Measurements from ENCODE around the gene THSD7B. TPM values are rescaled to one million over a fixed set of nuclear protein-coding genes. Genes with fewer than 3 reads are reported as not detected.

THSD7B gene
- total and polyA plus RNA-seq, 2 experiments from 2014 or later, result 0.86 to 3.8 TPM

GRCh38 chr2:137444970-137445369 is 679.6 kb downstream of the THSD7B start:
- peaks cover 2% of the 10 kb centered on the region for H3K27me3 Mint-ChIP-seq (ENCODE audit: insufficient read depth, low read depth, poor library complexity)
- H3K79me2 ChIP-seq (replicated peaks; ENCODE audit: insufficient read depth), result no peaks in the 10 kb centered on the region
- H3K27ac ChIP-seq (ENCODE audit: low read depth), result no peak overlapping the region
- no peaks in the 10 kb centered on the region for H4K20me1 ChIP-seq (replicated peaks; ENCODE audit: insufficient read depth)
- H3K4me1 Mint-ChIP-seq, result peaks cover 14% of the 10 kb centered on the region; the same call in 2 of the 3 replicates
- no peak overlapping the region for H3K4me2 ChIP-seq
- H3K4me3 ChIP-seq, result no peak overlapping the region
- H3K27ac Mint-ChIP-seq, result peak overlapping the region; percentile 38
- H3K9me2 ChIP-seq (ENCODE audit: insufficient read depth), result no peaks in the 10 kb centered on the region
- H3K27me3 ChIP-seq (ENCODE audit: insufficient read depth), result no peaks in the 10 kb centered on the region
- H3K4me1 ChIP-seq (ENCODE audit: insufficient read depth), result peaks cover 11% of the 10 kb centered on the region; the same call in 1 of the 2 replicates
- DNase-seq (ENCODE audit: low spot score), result no peak
- peaks cover 3% of the 10 kb centered on the region; the same call in 1 of the 3 replicates for H3K9me3 Mint-ChIP-seq
- H3K4me3 Mint-ChIP-seq, result no peak overlapping the region
- TF ChIP-seq POLR2AphosphoS5 (IDR thresholded peaks at IDR 0.05; ENCODE audit: low read depth), result no peak
- TF ChIP-seq ZNF331 (CRISPR knock-in tag; IDR thresholded peaks at IDR 0.05; ENCODE audit: low read depth), result no peak
- TF ChIP-seq, protein P1, sequence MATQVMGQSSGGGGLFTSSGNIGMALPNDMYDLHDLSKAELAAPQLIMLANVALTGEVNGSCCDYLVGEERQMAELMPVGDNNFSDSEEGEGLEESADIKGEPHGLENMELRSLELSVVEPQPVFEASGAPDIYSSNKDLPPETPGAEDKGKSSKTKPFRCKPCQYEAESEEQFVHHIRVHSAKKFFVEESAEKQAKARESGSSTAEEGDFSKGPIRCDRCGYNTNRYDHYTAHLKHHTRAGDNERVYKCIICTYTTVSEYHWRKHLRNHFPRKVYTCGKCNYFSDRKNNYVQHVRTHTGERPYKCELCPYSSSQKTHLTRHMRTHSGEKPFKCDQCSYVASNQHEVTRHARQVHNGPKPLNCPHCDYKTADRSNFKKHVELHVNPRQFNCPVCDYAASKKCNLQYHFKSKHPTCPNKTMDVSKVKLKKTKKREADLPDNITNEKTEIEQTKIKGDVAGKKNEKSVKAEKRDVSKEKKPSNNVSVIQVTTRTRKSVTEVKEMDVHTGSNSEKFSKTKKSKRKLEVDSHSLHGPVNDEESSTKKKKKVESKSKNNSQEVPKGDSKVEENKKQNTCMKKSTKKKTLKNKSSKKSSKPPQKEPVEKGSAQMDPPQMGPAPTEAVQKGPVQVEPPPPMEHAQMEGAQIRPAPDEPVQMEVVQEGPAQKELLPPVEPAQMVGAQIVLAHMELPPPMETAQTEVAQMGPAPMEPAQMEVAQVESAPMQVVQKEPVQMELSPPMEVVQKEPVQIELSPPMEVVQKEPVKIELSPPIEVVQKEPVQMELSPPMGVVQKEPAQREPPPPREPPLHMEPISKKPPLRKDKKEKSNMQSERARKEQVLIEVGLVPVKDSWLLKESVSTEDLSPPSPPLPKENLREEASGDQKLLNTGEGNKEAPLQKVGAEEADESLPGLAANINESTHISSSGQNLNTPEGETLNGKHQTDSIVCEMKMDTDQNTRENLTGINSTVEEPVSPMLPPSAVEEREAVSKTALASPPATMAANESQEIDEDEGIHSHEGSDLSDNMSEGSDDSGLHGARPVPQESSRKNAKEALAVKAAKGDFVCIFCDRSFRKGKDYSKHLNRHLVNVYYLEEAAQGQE (IDR thresholded peaks at IDR 0.05; ENCODE audit: unreplicated experiment), result no peak
- TF ChIP-seq CTCF (conservative IDR thresholded peaks at IDR 0.05; ENCODE audit: low read depth in 2 of 2), result no peak
- TF ChIP-seq ZNF114 (CRISPR knock-in tag; IDR thresholded peaks at IDR 0.05), result no peak
- TF ChIP-seq STAT1 (IDR thresholded peaks at IDR 0.05; ENCODE audit: unreplicated experiment), result no peak
- no peak for TF ChIP-seq NANOG (IDR thresholded peaks at IDR 0.05; ENCODE audit: borderline replicate concordance)
- TF ChIP-seq, protein P2, sequence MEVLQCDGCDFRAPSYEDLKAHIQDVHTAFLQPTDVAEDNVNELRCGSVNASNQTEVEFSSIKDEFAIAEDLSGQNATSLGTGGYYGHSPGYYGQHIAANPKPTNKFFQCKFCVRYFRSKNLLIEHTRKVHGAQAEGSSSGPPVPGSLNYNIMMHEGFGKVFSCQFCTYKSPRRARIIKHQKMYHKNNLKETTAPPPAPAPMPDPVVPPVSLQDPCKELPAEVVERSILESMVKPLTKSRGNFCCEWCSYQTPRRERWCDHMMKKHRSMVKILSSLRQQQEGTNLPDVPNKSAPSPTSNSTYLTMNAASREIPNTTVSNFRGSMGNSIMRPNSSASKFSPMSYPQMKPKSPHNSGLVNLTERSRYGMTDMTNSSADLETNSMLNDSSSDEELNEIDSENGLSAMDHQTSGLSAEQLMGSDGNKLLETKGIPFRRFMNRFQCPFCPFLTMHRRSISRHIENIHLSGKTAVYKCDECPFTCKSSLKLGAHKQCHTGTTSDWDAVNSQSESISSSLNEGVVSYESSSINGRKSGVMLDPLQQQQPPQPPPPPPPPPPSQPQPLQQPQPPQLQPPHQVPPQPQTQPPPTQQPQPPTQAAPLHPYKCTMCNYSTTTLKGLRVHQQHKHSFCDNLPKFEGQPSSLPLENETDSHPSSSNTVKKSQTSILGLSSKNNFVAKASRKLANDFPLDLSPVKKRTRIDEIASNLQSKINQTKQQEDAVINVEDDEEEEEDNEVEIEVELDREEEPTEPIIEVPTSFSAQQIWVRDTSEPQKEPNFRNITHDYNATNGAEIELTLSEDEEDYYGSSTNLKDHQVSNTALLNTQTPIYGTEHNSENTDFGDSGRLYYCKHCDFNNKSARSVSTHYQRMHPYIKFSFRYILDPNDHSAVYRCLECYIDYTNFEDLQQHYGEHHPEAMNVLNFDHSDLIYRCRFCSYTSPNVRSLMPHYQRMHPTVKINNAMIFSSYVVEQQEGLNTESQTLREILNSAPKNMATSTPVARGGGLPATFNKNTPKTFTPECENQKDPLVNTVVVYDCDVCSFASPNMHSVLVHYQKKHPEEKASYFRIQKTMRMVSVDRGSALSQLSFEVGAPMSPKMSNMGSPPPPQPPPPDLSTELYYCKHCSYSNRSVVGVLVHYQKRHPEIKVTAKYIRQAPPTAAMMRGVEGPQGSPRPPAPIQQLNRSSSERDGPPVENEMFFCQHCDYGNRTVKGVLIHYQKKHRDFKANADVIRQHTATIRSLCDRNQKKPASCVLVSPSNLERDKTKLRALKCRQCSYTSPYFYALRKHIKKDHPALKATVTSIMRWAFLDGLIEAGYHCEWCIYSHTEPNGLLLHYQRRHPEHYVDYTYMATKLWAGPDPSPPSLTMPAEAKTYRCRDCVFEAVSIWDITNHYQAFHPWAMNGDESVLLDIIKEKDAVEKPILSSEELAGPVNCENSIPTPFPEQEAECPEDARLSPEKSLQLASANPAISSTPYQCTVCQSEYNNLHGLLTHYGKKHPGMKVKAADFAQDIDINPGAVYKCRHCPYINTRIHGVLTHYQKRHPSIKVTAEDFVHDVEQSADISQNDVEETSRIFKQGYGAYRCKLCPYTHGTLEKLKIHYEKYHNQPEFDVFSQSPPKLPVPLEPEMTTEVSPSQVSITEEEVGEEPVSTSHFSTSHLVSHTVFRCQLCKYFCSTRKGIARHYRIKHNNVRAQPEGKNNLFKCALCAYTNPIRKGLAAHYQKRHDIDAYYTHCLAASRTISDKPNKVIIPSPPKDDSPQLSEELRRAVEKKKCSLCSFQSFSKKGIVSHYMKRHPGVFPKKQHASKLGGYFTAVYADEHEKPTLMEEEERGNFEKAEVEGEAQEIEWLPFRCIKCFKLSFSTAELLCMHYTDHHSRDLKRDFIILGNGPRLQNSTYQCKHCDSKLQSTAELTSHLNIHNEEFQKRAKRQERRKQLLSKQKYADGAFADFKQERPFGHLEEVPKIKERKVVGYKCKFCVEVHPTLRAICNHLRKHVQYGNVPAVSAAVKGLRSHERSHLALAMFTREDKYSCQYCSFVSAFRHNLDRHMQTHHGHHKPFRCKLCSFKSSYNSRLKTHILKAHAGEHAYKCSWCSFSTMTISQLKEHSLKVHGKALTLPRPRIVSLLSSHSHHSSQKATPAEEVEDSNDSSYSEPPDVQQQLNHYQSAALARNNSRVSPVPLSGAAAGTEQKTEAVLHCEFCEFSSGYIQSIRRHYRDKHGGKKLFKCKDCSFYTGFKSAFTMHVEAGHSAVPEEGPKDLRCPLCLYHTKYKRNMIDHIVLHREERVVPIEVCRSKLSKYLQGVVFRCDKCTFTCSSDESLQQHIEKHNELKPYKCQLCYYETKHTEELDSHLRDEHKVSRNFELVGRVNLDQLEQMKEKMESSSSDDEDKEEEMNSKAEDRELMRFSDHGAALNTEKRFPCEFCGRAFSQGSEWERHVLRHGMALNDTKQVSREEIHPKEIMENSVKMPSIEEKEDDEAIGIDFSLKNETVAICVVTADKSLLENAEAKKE (CRISPR knock-in tag; IDR thresholded peaks at IDR 0.05), result no peak
- TF ChIP-seq JUNB (IDR thresholded peaks at IDR 0.05; ENCODE audit: unreplicated experiment), result no peak
- TF ChIP-seq EZH2 (IDR thresholded peaks at IDR 0.05; ENCODE audit: low read depth, unreplicated experiment), result no peak
- TF ChIP-seq EZH2phosphoT487 (IDR thresholded peaks at IDR 0.05; ENCODE audit: unreplicated experiment), result no peak
- no peak for TF ChIP-seq CREB1 (CRISPR knock-in tag; IDR thresholded peaks at IDR 0.05; ENCODE audit: low read depth)
- no peak for TF ChIP-seq ETS1 (IDR thresholded peaks at IDR 0.05)
- no peak overlapping the region for H2AFZ ChIP-seq
- no peak for ATAC-seq
- H3F3A ChIP-seq (replicated peaks; ENCODE audit: low read depth), result no peaks in the 10 kb centered on the region
- H3K36me3 ChIP-seq (ENCODE audit: insufficient read depth), result no peaks in the 10 kb centered on the region
- H3K36me3 Mint-ChIP-seq (ENCODE audit: low read depth), result no peaks in the 10 kb centered on the region
